ENCODE data around the gene EML4. TPM values are rescaled to one million over a fixed set of nuclear protein-coding genes. Genes with fewer than 3 reads are reported as not detected.
"Not testable (repeated sequence)": the region's sequence is repeated elsewhere in the genome, so short reads cannot be mapped to it uniquely, and the experiment has no call there.

EML4 gene
- total and polyA plus RNA-seq, 9 donors, result 11.6 to 46.5 (median 31.5) TPM

DNA sequence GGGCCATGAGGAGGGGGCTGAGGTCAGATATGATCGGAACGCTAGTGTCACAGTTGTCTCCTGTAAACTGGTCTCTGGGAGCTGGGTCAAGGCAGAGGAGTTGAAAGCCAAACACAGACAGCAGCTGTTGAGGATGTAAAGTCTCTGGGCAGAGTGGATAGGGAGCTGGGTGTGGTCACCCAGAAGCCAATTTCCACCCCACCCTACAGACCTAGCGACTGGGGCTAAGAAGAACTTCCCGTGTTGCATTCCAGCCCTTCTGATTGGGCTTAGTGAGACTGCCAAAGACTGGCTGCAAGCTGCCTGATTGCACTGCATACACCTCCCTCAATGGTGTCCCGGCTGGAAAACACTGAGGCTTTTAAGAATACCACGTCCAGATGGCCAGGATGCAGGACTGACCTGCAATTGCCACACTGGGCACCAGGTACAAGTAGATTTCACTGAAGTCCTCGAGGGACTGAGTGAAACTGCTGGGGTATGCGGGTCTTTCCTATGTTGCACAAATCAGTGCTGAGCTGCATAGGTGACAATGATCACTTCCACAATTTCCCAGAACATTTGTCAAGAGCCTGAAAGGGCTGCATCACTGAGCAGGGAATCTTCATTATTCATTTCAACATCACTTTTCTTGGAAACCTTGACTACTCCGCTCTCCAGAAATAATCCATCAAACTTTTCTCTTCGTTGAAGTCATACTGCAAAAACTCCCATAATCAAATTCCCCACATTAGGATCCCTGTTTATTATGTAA lies 43.1 kb upstream of the EML4 start:
- TF ChIP-seq POLR2A (IDR thresholded peaks at IDR 0.05), result no peak
- TF ChIP-seq, protein P1, sequence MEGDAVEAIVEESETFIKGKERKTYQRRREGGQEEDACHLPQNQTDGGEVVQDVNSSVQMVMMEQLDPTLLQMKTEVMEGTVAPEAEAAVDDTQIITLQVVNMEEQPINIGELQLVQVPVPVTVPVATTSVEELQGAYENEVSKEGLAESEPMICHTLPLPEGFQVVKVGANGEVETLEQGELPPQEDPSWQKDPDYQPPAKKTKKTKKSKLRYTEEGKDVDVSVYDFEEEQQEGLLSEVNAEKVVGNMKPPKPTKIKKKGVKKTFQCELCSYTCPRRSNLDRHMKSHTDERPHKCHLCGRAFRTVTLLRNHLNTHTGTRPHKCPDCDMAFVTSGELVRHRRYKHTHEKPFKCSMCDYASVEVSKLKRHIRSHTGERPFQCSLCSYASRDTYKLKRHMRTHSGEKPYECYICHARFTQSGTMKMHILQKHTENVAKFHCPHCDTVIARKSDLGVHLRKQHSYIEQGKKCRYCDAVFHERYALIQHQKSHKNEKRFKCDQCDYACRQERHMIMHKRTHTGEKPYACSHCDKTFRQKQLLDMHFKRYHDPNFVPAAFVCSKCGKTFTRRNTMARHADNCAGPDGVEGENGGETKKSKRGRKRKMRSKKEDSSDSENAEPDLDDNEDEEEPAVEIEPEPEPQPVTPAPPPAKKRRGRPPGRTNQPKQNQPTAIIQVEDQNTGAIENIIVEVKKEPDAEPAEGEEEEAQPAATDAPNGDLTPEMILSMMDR (IDR thresholded peaks at IDR 0.05), result no peak
- TF ChIP-seq EP300 (IDR thresholded peaks at IDR 0.05), result no peak
- Histone ChIP-seq H3K27ac (no peak overlapping the region), H3K4me3 (no peak overlapping the region), H3K4me1 (ENCODE audit: insufficient read depth) (no peaks in the 10 kb centered on the region), H3K9me3 (no peaks in the 10 kb centered on the region), H3K36me3 (no peaks in the 10 kb centered on the region), H3K27me3 (no peaks in the 10 kb centered on the region)
- 35 to 40% (median 38%) methylated on average over 10 of the region's 10 CpGs for WGBS, 3 donors
- intact Hi-C loops (cut with DNase I), result no loop called here
- no peak for DNase-seq

DNA sequence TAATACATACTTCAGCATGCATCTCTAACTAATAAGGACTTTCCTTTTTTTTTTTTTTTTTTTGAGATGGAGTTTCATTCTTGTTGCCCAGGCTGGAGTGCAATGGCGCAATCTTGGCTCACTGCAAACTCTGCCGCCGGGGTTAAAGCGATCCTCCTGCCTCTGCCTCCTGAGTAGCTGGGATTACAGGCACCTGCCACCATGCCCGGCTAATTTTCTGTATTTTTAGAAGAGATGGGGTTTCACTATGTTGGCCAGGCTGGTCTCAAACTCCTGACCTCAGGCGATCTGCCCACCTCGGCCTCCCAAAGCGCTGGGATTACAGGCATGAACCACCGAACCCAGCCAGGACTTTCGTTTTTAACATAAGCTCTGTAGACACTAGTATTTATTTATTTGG lies 42.3 kb upstream of the EML4 start:
- WGBS, 3 donors, result 89 to 95% (median 95%) methylated on average over 10 of the region's 10 CpGs
- H3K27ac ChIP-seq; DNase-seq; H3K4me1 ChIP-seq (ENCODE audit: insufficient read depth); H3K36me3 ChIP-seq; H3K4me3 ChIP-seq; H3K27me3 ChIP-seq; intact Hi-C loops (cut with DNase I); H3K9me3 ChIP-seq: not testable (repeated sequence)

DNA sequence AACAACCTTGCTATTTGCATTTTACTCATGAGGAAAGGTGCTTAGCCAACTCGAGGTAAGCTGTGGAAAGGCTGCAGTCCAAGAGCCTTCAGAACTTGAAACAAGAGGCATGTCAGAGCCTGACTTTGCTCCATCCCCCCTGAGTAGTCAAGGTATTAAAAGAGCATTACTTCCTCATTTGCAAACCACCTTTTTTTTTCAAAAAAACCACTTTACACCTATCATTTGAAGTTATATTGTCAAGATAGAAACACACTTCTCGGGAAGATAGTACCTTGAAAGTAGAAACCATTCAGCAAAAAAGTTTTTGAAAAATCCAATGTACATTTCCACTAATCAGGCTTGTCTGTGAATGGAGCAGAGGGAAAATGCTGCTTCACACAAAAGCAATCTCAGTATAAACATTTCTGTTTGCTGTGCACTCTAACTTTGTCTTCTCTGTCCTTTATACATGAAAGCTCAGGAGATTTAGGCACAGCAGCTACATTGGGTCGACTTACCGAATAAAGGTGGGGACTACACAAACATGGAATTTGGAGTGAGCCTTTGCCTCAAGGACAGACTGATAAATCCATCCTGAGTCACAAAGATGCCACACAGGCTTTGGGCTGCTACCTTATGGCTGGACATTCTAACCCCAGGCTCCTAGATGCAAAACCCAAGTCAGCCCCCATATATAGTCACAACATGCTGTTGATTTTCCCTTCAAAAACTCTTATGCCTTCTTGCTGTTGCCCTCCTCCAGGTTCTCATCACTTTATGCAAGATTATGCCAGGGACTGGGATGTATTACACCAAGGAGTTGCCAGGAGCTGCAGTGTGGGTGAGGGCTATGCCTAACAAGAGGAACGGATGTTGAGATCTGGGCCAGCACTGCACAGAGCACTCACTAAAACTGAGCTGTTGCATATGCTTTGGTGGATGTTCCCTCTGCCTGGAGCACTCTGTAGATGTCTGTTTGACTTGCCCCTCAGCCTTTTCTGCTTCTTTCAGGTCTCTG lies 41.4 kb upstream of the EML4 start:
- Histone ChIP-seq H3K4me3 (no peak overlapping the region), H3K36me3 (no peaks in the 10 kb centered on the region), H3K27me3 (no peaks in the 10 kb centered on the region), H3K27ac (no peak overlapping the region), H3K4me1 (ENCODE audit: insufficient read depth) (peaks cover 2% of the 10 kb centered on the region), H3K9me3 (no peaks in the 10 kb centered on the region)
- 69 to 74% (median 71%) methylated on average over 5 of the region's 5 CpGs for WGBS, 3 donors
- intact Hi-C loops (cut with DNase I), result no loop called here
- TF ChIP-seq, protein P1 (IDR thresholded peaks at IDR 0.05), result no peak
- no peak for TF ChIP-seq POLR2A (IDR thresholded peaks at IDR 0.05)
- TF ChIP-seq EP300 (IDR thresholded peaks at IDR 0.05), result no peak
- no peak for DNase-seq

- no peak for TF ChIP-seq EP300 (IDR thresholded peaks at IDR 0.05)
- no peak for TF ChIP-seq POLR2A (IDR thresholded peaks at IDR 0.05)
- TF ChIP-seq, protein P1 (IDR thresholded peaks at IDR 0.05), result no peak
- Histone ChIP-seq H3K4me3 (no peak overlapping the region), H3K36me3 (no peaks in the 10 kb centered on the region), H3K27ac (no peak overlapping the region), H3K9me3 (no peaks in the 10 kb centered on the region), H3K4me1 (ENCODE audit: insufficient read depth) (peaks cover 4% of the 10 kb centered on the region), H3K27me3 (no peaks in the 10 kb centered on the region)
- no peak for DNase-seq
- intact Hi-C loops (cut with DNase I), result no loop called here
- 20 to 35% (median 33%) methylated on average over 7 of the region's 7 CpGs for WGBS, 3 donors
These were observed 40.2 kb upstream of the EML4 start for GRCh38 chr2:42128721-42129486.

Data from ovary (tissue), 9 donors.